HG03565 (cell line): ENCODE results near the gene TBC1D10A.

ENCODE experiments used
- ATAC-seq: cut with Tn5 transposase; IDR thresholded peaks from one replicate; pipeline ENCODE4 v1.9.1; 2021; ENCODE audit warnings: mild to moderate bottlenecking, moderate library complexity; ENCODE audit not compliant: unreplicated experiment

The TBC1D10A gene

DNA sequence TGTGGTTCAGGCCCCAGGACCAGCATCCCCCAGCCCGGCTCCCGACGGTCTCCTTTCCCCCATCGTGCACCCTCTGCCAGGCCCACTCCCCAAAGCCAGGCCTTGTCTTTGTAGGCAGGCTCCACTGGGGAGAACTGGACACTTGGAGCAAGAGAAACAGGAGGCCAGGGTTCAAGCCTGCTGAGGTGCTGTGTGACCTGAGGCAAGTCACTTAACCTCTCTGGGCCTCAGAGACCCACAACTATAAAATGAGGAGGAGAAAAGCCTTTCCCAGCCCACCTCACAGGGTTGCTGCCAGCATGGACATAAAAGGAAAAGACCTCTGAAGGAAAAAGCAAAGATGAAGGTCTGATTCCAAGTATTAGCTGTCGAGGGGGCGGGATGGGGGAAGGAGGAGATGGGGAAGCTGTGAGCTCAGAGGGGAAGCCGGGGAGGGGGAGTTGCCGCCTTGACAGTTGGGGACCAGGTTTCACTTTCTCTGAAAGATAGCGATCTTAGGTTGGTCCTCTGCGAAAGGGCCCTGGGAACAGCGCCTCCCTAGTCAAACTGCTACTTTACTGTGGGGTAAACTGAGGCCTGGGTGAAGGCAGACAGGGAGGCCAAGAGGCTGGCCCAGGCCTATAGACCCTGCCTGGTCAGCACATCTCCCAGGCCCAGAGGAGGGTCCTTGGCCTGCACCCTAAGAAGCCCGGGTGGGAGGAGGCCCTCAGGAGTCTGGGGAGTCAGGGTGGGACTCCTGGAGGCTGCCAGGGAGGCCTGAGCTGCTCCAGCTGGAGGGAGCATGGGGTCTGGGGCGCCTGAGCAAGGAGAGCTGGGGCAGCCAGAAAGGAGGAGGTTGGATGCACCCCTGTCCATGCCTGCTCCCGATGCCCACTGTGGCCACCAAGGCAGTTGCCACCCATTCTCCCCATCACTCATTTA is 59.1 kb downstream of the TBC1D10A start:
- no peak for ATAC-seq

GRCh38 chr22:30266445-30267381 is 60.0 kb downstream of the TBC1D10A start, which contains the start of gene OSM:
Gene OSM (minus strand): TSS chr22:30266851. CDS start chr22:30266799, 52 bp downstream.
- ATAC-seq: no peak

GRCh38 chr22:30265823-30266444 is 60.8 kb downstream of the TBC1D10A start:
- ATAC-seq: peak; percentile 52

- ATAC-seq: no peak
These were observed 61.5 kb downstream of the TBC1D10A start for GRCh38 chr22:30265131-30265720.

- ATAC-seq: no peak
These were observed 62.9 kb downstream of the TBC1D10A start for GRCh38 chr22:30263883-30264282.

GRCh38 chr22:30262917-30263741 is 63.6 kb downstream of the TBC1D10A start:
- ATAC-seq: no peak

- no peak for ATAC-seq
These were observed 64.6 kb downstream of the TBC1D10A start for GRCh38 chr22:30262112-30262511.

DNA sequence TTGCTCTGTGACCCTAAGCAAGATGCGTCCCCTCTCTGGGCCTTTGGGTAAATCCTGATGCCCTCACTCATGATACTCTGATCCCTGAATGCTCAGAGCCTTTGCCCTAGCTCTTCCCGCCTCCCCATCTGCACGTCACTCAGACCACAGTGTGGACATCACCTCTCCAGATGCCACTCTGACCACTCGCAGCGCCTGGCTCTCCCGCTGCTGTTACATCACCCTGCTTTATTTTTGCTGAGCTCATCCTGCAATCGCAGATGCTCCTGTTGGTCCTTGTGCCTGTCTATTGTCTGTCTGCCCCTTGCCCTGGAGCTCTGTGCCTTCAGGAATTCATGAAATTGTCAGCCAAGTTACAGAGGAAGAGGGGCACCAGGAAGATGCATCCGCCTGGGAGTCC is 65.6 kb downstream of the TBC1D10A start:
- no peak for ATAC-seq

- no peak for ATAC-seq
These were observed 66.1 kb downstream of the TBC1D10A start for GRCh38 chr22:30260682-30261081.

DNA sequence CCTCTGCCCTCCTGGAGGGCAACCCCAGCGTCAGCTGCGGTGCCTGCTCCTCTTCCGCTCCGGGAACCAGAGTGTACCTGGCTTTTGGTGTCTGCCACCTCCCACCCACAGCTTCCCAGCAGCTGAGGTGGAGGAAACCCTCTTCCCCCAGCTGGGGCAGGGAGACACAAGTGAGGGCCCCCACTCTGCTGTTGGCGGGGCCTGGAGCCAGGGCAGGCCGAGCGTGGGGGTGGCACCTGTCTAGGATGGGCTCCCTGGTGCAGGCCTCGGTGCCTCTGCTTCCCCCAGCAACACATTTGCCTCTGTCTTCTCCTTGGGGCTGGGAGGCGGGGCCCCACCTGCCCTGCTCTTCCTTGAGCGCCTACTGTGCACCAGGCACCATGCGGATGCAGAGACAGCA is 66.5 kb downstream of the TBC1D10A start:
- ATAC-seq: no peak

DNA sequence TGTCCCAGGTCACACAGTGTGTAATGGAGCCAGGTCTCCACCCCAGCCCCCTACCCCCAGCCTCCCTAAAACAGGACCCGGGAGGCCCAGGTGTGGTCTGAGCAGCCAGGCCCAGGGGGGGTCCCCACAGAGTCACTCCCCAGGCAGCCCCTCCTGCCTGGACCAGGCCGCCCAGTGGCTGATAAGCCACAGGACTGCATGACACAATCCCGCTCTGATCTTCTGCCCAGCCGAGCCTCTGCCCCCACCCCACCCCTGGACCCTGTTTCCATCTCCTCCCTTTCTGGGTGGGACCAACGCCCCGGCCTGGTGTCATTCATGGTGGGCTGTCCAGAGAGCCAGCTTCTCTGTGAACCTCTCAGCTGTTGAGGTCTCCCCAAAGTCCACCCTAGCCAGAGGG is 72.4 kb downstream of the TBC1D10A start:
- ATAC-seq: no peak

GRCh38 chr22:30253205-30253852 is 73.4 kb downstream of the TBC1D10A start:
- ATAC-seq: no peak

DNA sequence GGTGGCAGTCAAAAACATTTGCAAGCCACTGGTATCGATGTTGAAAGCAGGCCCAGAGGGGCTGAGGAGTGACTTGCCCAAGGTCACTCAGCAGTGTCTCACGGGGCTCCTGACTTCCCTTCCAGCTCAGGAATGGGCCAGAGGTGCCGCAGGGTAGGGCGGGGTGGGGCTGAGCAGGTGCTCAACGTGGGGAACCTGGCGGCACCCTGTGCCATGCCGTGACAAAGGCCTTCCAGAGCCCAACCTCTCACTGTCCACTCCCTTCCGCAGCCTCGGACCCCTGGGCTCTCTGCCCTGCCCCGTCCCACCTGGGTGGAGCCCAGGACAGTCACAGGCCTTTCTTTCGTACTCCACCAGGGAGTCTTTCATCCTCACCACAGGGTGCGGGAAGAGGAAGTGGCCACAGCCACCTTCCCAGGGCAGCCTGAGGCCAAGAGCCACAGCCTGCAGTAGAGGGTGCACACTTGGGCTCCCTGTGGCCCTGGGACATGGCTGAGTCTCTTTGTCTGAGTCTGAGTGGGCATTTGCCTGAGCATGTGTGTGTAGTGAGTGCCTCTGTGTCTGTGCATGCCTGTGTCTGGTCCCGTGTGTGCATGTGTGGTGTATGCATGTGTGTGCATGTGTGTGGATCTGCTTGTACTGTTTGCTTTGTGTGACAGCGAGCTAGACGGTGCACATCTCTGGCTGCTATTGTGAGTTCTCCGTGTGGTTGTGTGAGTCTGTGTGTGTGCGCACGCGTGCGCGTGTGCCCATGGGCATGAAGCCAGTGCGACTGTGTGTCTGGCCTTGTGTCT is 74.1 kb downstream of the TBC1D10A start:
- no peak for ATAC-seq

DNA sequence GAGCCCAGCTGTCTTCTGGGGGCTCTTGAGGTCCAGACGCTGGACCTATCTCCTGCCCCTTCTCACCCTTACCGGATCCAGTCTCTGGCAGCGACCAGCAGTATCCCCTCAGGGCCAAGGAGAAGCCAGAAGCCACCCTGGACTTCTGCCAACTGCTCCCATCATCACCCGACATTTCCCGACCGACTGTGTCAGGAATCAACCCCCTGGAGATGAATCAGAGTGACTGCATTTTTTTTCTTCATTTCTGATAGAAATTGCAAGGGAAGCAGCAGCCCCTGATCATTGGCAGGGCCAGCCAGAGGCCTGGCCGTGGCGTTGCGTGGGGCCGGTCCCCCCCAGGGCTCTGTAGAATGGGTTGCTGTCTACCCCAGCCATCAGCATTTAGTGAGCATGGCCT is 75.0 kb downstream of the TBC1D10A start:
- ATAC-seq: no peak

GRCh38 chr22:30250661-30251267 is 76.0 kb downstream of the TBC1D10A start:
- ATAC-seq: no peak

GRCh38 chr22:30250039-30250565 is 76.6 kb downstream of the TBC1D10A start:
- ATAC-seq: no peak

- ATAC-seq: no peak
These were observed 77.4 kb downstream of the TBC1D10A start for GRCh38 chr22:30249049-30250038.
